MCF 10A (cell line): Measurements from ENCODE around the gene GAK. TPM values are rescaled to one million over a fixed set of nuclear protein-coding genes. Genes with fewer than 3 reads are reported as not detected.

Experiments used
- BruUV-seq: library from RNA; stranded (reverse); fragments of 400-500 nt; replicated peaks from 2 replicates; lab custom pipeline; 2021; lab: Mats Ljungman, UMichigan
- CTCF ChIA-PET: fragments of 300-600 bp; sonication (Branson Sonifier 250); formaldehyde crosslinking; extraction: SDS; loops from one replicate; lab custom pipeline; 2021; ENCODE audit warnings: antibody characterized with exemption, inconsistent platforms; lab: Yijun Ruan, JAX
- POLR2A ChIA-PET: fragments of 300-600, 350-650 bp; sonication (Branson Sonifier 250); formaldehyde crosslinking; extraction: SDS; loops from one replicate; lab custom pipeline; 2020; ENCODE audit warnings: antibody characterized with exemption, inconsistent platforms; lab: Yijun Ruan, JAX
- DNase-seq: peaks from one replicate; pipeline ENCODE4 v3.0.0-alpha.2; 2018; ENCODE audit not compliant: unreplicated experiment
- H3K27ac Mint-ChIP-seq: one replicate; pipeline ENCODE4 v1.8.0; 2022; ENCODE audit warnings: mild to moderate bottlenecking, low read depth, mixed read lengths; ENCODE audit not compliant: unreplicated experiment
- H3K27me3 Mint-ChIP-seq: one replicate; pipeline ENCODE4 v1.8.0; 2022; ENCODE audit warnings: mixed read lengths; ENCODE audit not compliant: insufficient read depth, unreplicated experiment
- H3K36me3 Mint-ChIP-seq: one replicate; pipeline ENCODE4 v1.8.0; 2022; ENCODE audit warnings: mild to moderate bottlenecking, moderate library complexity, mixed read lengths; ENCODE audit not compliant: insufficient read depth, unreplicated experiment
- H3K4me1 Mint-ChIP-seq: one replicate; pipeline ENCODE4 v1.8.0; 2022; ENCODE audit warnings: mixed read lengths; ENCODE audit not compliant: insufficient read depth, unreplicated experiment
- H3K4me3 Mint-ChIP-seq: one replicate; pipeline ENCODE4 v1.8.0; 2022; ENCODE audit warnings: mild to moderate bottlenecking, moderate library complexity, mixed read lengths; ENCODE audit not compliant: unreplicated experiment
- H3K9me3 Mint-ChIP-seq: one replicate; pipeline ENCODE4 v1.8.0; 2022; ENCODE audit warnings: mixed read lengths; ENCODE audit not compliant: unreplicated experiment
- intact Hi-C: fragments of 100-400 bp; cut with micrococcal nuclease; formaldehyde crosslinking; loops from 2 replicates; pipeline ENCODE4 v1.14.1; 2022
- total RNA-seq: library from RNA; stranded (reverse); gene quantifications from 2 replicates; pipeline ENCODE4 v1.2.3, GENCODE V29; 2022
- TF ChIP-seq, protein P1 (sequence below): fragments of 200-600 bp; IDR thresholded peaks from one replicate; pipeline ENCODE4 v1.8.0; 2022; ENCODE audit warnings: antibody characterized with exemption, mild to moderate bottlenecking; ENCODE audit not compliant: unreplicated experiment

The GAK gene
- total RNA-seq, 1 experiment from 2014 or later = 72.9 TPM

DNA sequence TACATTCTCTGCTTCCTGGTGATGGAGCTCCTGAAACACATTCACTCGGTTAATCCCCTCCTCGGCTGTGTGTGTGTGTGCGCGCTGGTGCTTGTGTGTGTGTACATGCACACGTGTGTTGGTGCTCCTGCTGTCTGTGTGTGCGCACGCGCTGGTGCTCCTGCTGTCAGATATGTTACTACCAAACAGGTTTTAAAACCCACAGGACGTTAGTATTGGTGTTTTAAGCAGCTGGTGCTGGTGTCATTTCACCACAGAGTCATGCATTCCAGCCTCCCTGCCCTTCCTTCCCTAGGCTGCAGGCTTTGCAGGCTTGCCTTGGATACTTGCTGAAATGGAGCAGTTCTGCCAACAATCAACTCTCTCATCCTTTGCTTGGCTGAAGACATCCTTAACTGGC is 58.1 kb downstream of the GAK start:
- BruUV-seq = no TSS peak
- ChIA-PET CTCF (interaction anchor here (1.2 kb wide), 1 partner anchor 132 kb away, joined by 3 read pairs; no protein-coding TSS in a partner anchor), POLR2A (no interaction called here)
- no peaks in the 10 kb centered on the region for H3K4me1 Mint-ChIP-seq
- H3K27me3 Mint-ChIP-seq = no peaks in the 10 kb centered on the region
- intact Hi-C loops = no loop called here
- DNase-seq = no peak
- no peak overlapping the region for H3K4me3 Mint-ChIP-seq
- H3K36me3 Mint-ChIP-seq = peaks cover 42% of the 10 kb centered on the region
- H3K9me3 Mint-ChIP-seq = no peaks in the 10 kb centered on the region
- H3K27ac Mint-ChIP-seq = no peak overlapping the region
- TF ChIP-seq, protein P1, sequence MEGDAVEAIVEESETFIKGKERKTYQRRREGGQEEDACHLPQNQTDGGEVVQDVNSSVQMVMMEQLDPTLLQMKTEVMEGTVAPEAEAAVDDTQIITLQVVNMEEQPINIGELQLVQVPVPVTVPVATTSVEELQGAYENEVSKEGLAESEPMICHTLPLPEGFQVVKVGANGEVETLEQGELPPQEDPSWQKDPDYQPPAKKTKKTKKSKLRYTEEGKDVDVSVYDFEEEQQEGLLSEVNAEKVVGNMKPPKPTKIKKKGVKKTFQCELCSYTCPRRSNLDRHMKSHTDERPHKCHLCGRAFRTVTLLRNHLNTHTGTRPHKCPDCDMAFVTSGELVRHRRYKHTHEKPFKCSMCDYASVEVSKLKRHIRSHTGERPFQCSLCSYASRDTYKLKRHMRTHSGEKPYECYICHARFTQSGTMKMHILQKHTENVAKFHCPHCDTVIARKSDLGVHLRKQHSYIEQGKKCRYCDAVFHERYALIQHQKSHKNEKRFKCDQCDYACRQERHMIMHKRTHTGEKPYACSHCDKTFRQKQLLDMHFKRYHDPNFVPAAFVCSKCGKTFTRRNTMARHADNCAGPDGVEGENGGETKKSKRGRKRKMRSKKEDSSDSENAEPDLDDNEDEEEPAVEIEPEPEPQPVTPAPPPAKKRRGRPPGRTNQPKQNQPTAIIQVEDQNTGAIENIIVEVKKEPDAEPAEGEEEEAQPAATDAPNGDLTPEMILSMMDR = no peak

DNA sequence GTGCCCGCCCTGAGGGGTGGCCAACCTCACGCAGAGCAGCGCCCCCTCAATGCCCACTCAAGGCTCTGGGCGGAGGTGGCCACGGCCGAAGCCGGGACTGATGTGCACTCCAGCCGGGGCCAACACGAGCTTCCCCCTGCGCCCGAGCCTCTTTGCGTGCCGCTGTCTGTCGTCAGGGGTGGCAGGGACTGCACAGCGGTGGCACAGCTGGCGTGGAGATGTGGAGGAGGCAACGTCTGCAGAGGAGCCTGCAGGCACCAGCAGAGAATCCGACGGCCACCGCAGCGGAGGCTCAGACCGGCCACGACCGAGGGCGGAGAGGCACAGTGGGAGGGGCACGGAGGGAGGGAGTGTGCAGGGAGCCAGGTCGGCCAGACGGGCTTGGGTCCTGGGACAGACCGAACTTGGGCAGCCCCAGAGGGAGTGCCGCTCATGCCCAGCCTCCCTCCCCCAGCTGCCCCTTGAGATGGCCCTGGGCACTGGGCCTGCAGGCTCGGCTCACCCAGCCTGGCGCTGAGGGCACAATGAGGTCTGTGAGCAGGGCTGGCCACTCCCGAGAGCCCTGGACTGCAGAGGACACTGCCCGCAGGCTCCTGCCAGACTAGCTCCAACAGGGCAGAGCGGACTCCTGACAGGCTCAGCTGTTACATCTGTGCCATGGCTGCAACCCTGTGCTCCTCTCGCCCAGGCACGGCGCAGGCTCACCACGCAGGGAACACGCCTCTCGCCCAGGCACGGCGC is 59.7 kb downstream of the GAK start:
- H3K27ac Mint-ChIP-seq = no peak overlapping the region

DNA sequence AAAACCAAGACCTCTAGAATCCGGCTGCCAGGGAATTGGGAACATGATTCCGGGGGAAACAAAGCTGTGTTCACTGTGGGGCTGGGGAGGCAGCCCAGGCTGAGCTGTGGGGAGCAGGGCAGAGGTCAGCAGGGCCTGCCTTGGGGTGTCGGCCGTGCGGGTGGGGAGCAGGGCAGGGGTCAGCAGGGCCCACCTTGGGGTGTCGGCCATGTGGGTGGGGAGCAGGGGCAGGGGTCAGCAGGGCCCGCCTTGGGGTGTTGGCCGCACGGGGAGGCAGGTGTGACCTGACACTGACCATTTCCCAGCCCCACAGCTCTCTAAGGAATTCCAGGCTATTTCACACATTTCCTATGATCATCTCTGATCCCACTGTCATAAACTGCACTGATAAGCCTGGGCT is 60.6 kb downstream of the GAK start:
- intact Hi-C loops = no loop called here
- POLR2A ChIA-PET = interaction anchor here (0.6 to 0.7 kb wide), 2 partner anchors 41 to 93 kb away, joined by 3 read pairs; no protein-coding TSS in a partner anchor
- no TSS peak for BruUV-seq

More for the DNA sequence above, 59.7 kb downstream of the GAK start:
- H3K27me3 Mint-ChIP-seq = no peaks in the 10 kb centered on the region
- ChIA-PET CTCF (interaction anchor here (0.5 to 0.7 kb wide), 2 partner anchors 14 to 83 kb away, joined by 3 to 4 read pairs; no protein-coding TSS in a partner anchor), POLR2A (no interaction called here)
- no peak overlapping the region for H3K4me3 Mint-ChIP-seq
- TF ChIP-seq, protein P1 = no peak
- intact Hi-C loops = no loop called here
- no peaks in the 10 kb centered on the region for H3K4me1 Mint-ChIP-seq
- BruUV-seq = no TSS peak
- DNase-seq = no peak
- no peaks in the 10 kb centered on the region for H3K9me3 Mint-ChIP-seq
- peaks cover 34% of the 10 kb centered on the region for H3K36me3 Mint-ChIP-seq

DNA sequence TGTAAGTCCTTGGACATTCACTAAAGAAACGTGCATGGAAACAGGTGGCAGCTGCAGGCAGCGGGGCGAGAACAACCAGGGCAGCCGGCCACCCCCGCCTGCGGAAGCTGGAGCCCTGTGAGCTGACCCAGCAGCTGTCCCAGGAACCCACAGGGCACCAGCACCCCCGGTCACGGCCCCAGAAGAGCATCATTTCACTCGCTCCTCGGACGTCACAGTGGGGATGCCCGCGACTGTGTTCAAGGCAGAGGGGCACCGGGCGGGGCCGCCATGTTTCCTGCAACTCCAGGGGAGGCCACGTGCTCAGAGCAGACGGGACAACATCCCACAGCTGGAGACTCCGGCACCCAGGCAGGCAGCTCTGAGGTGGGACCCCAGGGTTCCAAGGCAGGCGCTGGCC is 61.2 kb downstream of the GAK start:
- peaks cover 40% of the 10 kb centered on the region for H3K36me3 Mint-ChIP-seq

More for the DNA sequence above, 60.6 kb downstream of the GAK start:
- Mint-ChIP-seq H3K27ac (no peak overlapping the region), H3K4me1 (no peaks in the 10 kb centered on the region), H3K9me3 (no peaks in the 10 kb centered on the region), H3K4me3 (no peak overlapping the region), H3K36me3 (peaks cover 35% of the 10 kb centered on the region), H3K27me3 (no peaks in the 10 kb centered on the region)
- TF ChIP-seq, protein P1 = no peak
- CTCF ChIA-PET = interaction anchor here (0.7 kb wide), 1 partner anchor 84 kb away, joined by 3 read pairs; no protein-coding TSS in a partner anchor
- no peak for DNase-seq

More for the DNA sequence above, 61.2 kb downstream of the GAK start:
- DNase-seq = no peak
- POLR2A ChIA-PET = interaction anchor here (0.7 kb wide), 2 partner anchors 41 to 183 kb away, joined by 3 read pairs; no protein-coding TSS in a partner anchor
- H3K4me3 Mint-ChIP-seq = no peak overlapping the region
- H3K27me3 Mint-ChIP-seq = no peaks in the 10 kb centered on the region
- H3K9me3 Mint-ChIP-seq = no peaks in the 10 kb centered on the region
- no peaks in the 10 kb centered on the region for H3K4me1 Mint-ChIP-seq
- CTCF ChIA-PET = no interaction called here
- no peak overlapping the region for H3K27ac Mint-ChIP-seq
- intact Hi-C loops = no loop called here
- no TSS peak for BruUV-seq
- TF ChIP-seq, protein P1 = no peak
